ENCODE measurements around the gene SYNE2.

The SYNE2 gene

GRCh38 chr14:64184103-64184729 lies 331.4 kb downstream of the SYNE2 start:
- TF ChIP-seq CTCF (IDR thresholded peaks at IDR 0.05; ENCODE audit: low read depth, low read length, missing control alignments), result no peak
- no peak overlapping the region for H3K4me3 ChIP-seq (ENCODE audit: low read depth, low read length)
- DNase-seq (ENCODE audit: low read depth), result no peak

GRCh38 chr14:64185184-64185583 lies 332.4 kb downstream of the SYNE2 start:
- no peak for TF ChIP-seq CTCF (IDR thresholded peaks at IDR 0.05; ENCODE audit: low read depth, low read length, missing control alignments)
- no peak overlapping the region for H3K4me3 ChIP-seq (ENCODE audit: low read depth, low read length)
- no peak for DNase-seq (ENCODE audit: low read depth)

GRCh38 chr14:64186231-64187129 lies 333.7 kb downstream of the SYNE2 start:
- no peak overlapping the region for H3K4me3 ChIP-seq (ENCODE audit: low read depth, low read length)
- TF ChIP-seq CTCF (IDR thresholded peaks at IDR 0.05; ENCODE audit: low read depth, low read length, missing control alignments), result no peak
- no peak for DNase-seq (ENCODE audit: low read depth)

GRCh38 chr14:64187331-64187730 lies 334.5 kb downstream of the SYNE2 start:
- no peak for DNase-seq (ENCODE audit: low read depth)
- no peak for TF ChIP-seq CTCF (IDR thresholded peaks at IDR 0.05; ENCODE audit: low read depth, low read length, missing control alignments)
- H3K4me3 ChIP-seq (ENCODE audit: low read depth, low read length), result no peak overlapping the region

GRCh38 chr14:64190974-64191502 lies 338.2 kb downstream of the SYNE2 start:
- no peak for TF ChIP-seq CTCF (IDR thresholded peaks at IDR 0.05; ENCODE audit: low read depth, low read length, missing control alignments)
- no peak overlapping the region for H3K4me3 ChIP-seq (ENCODE audit: low read depth, low read length)
- no peak for DNase-seq (ENCODE audit: low read depth)

GRCh38 chr14:64191756-64192155 lies 339.0 kb downstream of the SYNE2 start:
- H3K4me3 ChIP-seq (ENCODE audit: low read depth, low read length), result no peak overlapping the region
- TF ChIP-seq CTCF (IDR thresholded peaks at IDR 0.05; ENCODE audit: low read depth, low read length, missing control alignments), result no peak
- DNase-seq (ENCODE audit: low read depth), result no peak
